ENCODE results near the gene RFTN2.

DNA sequence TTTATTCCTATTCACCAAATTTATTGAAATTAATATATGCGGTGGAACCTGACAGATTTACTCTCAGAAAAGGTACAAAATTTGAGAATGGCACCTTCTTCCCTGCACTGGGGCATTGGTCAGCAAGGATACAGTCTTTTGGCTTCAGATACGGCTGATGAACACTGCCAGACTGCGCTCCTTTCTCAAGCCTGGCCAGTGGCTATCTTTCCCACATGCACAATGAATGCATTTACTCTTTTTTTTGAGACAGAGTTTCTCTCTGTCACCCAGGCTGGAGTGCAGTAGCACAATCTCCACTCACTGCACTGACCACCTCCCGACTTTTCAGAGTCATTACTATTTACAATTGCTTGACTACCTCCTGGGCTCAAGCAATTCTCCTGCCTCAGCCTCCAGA, 97.9 kb downstream of the RFTN2 start:
- TF ChIP-seq, protein P1, sequence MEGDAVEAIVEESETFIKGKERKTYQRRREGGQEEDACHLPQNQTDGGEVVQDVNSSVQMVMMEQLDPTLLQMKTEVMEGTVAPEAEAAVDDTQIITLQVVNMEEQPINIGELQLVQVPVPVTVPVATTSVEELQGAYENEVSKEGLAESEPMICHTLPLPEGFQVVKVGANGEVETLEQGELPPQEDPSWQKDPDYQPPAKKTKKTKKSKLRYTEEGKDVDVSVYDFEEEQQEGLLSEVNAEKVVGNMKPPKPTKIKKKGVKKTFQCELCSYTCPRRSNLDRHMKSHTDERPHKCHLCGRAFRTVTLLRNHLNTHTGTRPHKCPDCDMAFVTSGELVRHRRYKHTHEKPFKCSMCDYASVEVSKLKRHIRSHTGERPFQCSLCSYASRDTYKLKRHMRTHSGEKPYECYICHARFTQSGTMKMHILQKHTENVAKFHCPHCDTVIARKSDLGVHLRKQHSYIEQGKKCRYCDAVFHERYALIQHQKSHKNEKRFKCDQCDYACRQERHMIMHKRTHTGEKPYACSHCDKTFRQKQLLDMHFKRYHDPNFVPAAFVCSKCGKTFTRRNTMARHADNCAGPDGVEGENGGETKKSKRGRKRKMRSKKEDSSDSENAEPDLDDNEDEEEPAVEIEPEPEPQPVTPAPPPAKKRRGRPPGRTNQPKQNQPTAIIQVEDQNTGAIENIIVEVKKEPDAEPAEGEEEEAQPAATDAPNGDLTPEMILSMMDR (IDR thresholded peaks at IDR 0.05; ENCODE audit: insufficient read depth, low read length), result no peak
- TF ChIP-seq, protein P2, sequence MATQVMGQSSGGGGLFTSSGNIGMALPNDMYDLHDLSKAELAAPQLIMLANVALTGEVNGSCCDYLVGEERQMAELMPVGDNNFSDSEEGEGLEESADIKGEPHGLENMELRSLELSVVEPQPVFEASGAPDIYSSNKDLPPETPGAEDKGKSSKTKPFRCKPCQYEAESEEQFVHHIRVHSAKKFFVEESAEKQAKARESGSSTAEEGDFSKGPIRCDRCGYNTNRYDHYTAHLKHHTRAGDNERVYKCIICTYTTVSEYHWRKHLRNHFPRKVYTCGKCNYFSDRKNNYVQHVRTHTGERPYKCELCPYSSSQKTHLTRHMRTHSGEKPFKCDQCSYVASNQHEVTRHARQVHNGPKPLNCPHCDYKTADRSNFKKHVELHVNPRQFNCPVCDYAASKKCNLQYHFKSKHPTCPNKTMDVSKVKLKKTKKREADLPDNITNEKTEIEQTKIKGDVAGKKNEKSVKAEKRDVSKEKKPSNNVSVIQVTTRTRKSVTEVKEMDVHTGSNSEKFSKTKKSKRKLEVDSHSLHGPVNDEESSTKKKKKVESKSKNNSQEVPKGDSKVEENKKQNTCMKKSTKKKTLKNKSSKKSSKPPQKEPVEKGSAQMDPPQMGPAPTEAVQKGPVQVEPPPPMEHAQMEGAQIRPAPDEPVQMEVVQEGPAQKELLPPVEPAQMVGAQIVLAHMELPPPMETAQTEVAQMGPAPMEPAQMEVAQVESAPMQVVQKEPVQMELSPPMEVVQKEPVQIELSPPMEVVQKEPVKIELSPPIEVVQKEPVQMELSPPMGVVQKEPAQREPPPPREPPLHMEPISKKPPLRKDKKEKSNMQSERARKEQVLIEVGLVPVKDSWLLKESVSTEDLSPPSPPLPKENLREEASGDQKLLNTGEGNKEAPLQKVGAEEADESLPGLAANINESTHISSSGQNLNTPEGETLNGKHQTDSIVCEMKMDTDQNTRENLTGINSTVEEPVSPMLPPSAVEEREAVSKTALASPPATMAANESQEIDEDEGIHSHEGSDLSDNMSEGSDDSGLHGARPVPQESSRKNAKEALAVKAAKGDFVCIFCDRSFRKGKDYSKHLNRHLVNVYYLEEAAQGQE (IDR thresholded peaks at IDR 0.05; ENCODE audit: insufficient replicate concordance, low read depth), result no peak
